Trophoblast cell (in vitro differentiated cells and primary cell): ENCODE data around the gene APOL1.

Experiments
- DNase-seq, 2 donors: peaks; one replicate each; pipeline ENCODE4 v3.0.0-alpha.2; 2016
- H2AFZ ChIP-seq: 2 replicates; pipeline ENCODE4 v1.6.1; 2013; ENCODE audit warnings: low read length, moderate library complexity, mild to moderate bottlenecking; ENCODE audit not compliant: insufficient read depth, poor library complexity
- H2AK5ac ChIP-seq: 2 replicates; pipeline ENCODE4 v1.6.1; 2013; ENCODE audit warnings: mild to moderate bottlenecking, low read length
- H2BK120ac ChIP-seq: 2 replicates; pipeline ENCODE4 v1.6.1; 2013; ENCODE audit warnings: low read length, mild to moderate bottlenecking, moderate library complexity; ENCODE audit not compliant: insufficient read depth, poor library complexity
- H2BK12ac ChIP-seq: 2 replicates; pipeline ENCODE4 v1.6.1; 2013; ENCODE audit warnings: mild to moderate bottlenecking, low read length, moderate library complexity
- H2BK5ac ChIP-seq: 2 replicates; pipeline ENCODE4 v1.6.1; 2013; ENCODE audit warnings: low read length, low read depth, moderate library complexity, mild to moderate bottlenecking; ENCODE audit not compliant: poor library complexity
- H3K14ac ChIP-seq: 2 replicates; pipeline ENCODE4 v1.6.1; 2013; ENCODE audit warnings: mild to moderate bottlenecking, low read length
- H3K18ac ChIP-seq: 2 replicates; pipeline ENCODE4 v1.6.1; 2013; ENCODE audit warnings: mild to moderate bottlenecking, low read length
- H3K23ac ChIP-seq: 2 replicates; pipeline ENCODE4 v1.6.1; 2013; ENCODE audit warnings: low read length
- H3K27ac ChIP-seq: 2 replicates; pipeline ENCODE4 v1.5.1; 2013; ENCODE audit warnings: low read depth, mild to moderate bottlenecking, inconsistent platforms, low read length, moderate library complexity
- H3K27me3 ChIP-seq: 2 replicates; pipeline ENCODE4 v1.6.1; 2013; ENCODE audit warnings: inconsistent platforms, mild to moderate bottlenecking, low read length, moderate library complexity; ENCODE audit not compliant: insufficient read depth
- H3K36me3 ChIP-seq, 2 experiments: 1 replicate in 1 of 2; 2 replicates in 1 of 2; pipeline ENCODE4 v1.6.1; 2013; ENCODE audit warnings: low read length in 2 of 2, mild to moderate bottlenecking in 2 of 2, moderate library complexity in 1 of 2; ENCODE audit not compliant: insufficient read depth in 2 of 2, control insufficient read depth in 1 of 2
- H3K4ac ChIP-seq: 2 replicates; pipeline ENCODE4 v1.6.1; 2013; ENCODE audit warnings: low read depth, mild to moderate bottlenecking, low read length, moderate library complexity
- H3K4me1 ChIP-seq, 2 experiments: 1 replicate in 1 of 2; 2 replicates in 1 of 2; pipeline ENCODE4 v1.6.1; 2013; ENCODE audit warnings: low read length in 2 of 2, mild to moderate bottlenecking in 2 of 2, moderate library complexity in 1 of 2; ENCODE audit not compliant: insufficient read depth in 2 of 2, control insufficient read depth in 1 of 2
- H3K4me2 ChIP-seq: 2 replicates; pipeline ENCODE4 v1.6.1; 2013; ENCODE audit warnings: inconsistent platforms, mild to moderate bottlenecking, low read length, moderate library complexity
- H3K4me3 ChIP-seq: 2 replicates; pipeline ENCODE4 v1.5.1; 2013; ENCODE audit warnings: mild to moderate bottlenecking, low read depth, low read length, inconsistent platforms
- H3K79me1 ChIP-seq: one replicate; pipeline ENCODE4 v1.6.1; 2013; ENCODE audit warnings: low read length
- H3K79me2 ChIP-seq: 2 replicates; pipeline ENCODE4 v1.6.1; 2013; ENCODE audit warnings: low read length, mild to moderate bottlenecking; ENCODE audit not compliant: control insufficient read depth, insufficient read depth, poor library complexity
- H3K9ac ChIP-seq: 2 replicates; pipeline ENCODE4 v1.6.1; 2013; ENCODE audit warnings: mild to moderate bottlenecking, low read length
- H3K9me3 ChIP-seq: 2 replicates; pipeline ENCODE4 v1.6.1; 2013; ENCODE audit warnings: low read depth, mild to moderate bottlenecking, control low read depth, inconsistent platforms, low read length; ENCODE audit not compliant: insufficient read depth
- H4K12ac ChIP-seq: 2 replicates; pipeline ENCODE4 v1.6.1; 2013; ENCODE audit warnings: low read depth, mild to moderate bottlenecking, low read length, moderate library complexity
- H4K8ac ChIP-seq: 2 replicates; pipeline ENCODE4 v1.6.1; 2013; ENCODE audit warnings: low read depth, mild to moderate bottlenecking, low read length, moderate library complexity
- H4K91ac ChIP-seq: one replicate; pipeline ENCODE4 v1.6.1; 2013; ENCODE audit warnings: low read depth, mild to moderate bottlenecking, low read length, moderate library complexity
- WGBS: extraction: QIAGEN DNeasy Blood & Tissue Kit; methylation state at CpG from one replicate; pipeline ENCODE4 v1.1.7; 2013; ENCODE audit warnings: missing lambda C conversion rate; ENCODE audit not compliant: insufficient read length, insufficient coverage; ENCODE audit errors: extremely low coverage; 5-methylcytosine and 5-hydroxymethylcytosine counted together

Gene APOL1

GRCh38 chr22:36225333-36225922 is 27.5 kb upstream of the APOL1 start:
- no peaks in the 10 kb centered on the region for H3K27me3 ChIP-seq
- no peak overlapping the region for H3K14ac ChIP-seq
- no peak overlapping the region for H2AFZ ChIP-seq
- no peak overlapping the region for H4K12ac ChIP-seq
- H3K4ac ChIP-seq = no peak overlapping the region
- H3K4me3 ChIP-seq = no peak overlapping the region
- no peak overlapping the region for H3K18ac ChIP-seq
- no CpG with 5 or more reads among the region's 9 CpGs for WGBS
- H3K27ac ChIP-seq = no peak overlapping the region
- H3K23ac ChIP-seq = no peak overlapping the region
- no peaks in the 10 kb centered on the region for H3K79me1 ChIP-seq
- no peak overlapping the region for H3K9ac ChIP-seq
- no peak for DNase-seq
- H2AK5ac ChIP-seq = no peak overlapping the region
- no peak overlapping the region for H2BK120ac ChIP-seq
- no peak overlapping the region for H2BK12ac ChIP-seq
- H3K4me1 ChIP-seq = peaks cover 7 to 9% of the 10 kb centered on the region in 2 experiments
- H3K9me3 ChIP-seq = peaks cover 5% of the 10 kb centered on the region
- H3K36me3 ChIP-seq = peaks cover 5 to 8% of the 10 kb centered on the region in 2 experiments
- no peak overlapping the region for H4K91ac ChIP-seq
- no peak overlapping the region for H2BK5ac ChIP-seq
- H3K79me2 ChIP-seq = no peaks in the 10 kb centered on the region
- H4K8ac ChIP-seq = no peak overlapping the region
- no peak overlapping the region for H3K4me2 ChIP-seq

GRCh38 chr22:36226189-36226588 is 26.7 kb upstream of the APOL1 start:
- no peak overlapping the region for H2AFZ ChIP-seq
- H3K79me2 ChIP-seq = no peaks in the 10 kb centered on the region
- no peak overlapping the region for H3K4me3 ChIP-seq
- no peak overlapping the region for H4K12ac ChIP-seq
- WGBS = no CpG with 5 or more reads among the region's 5 CpGs
- no peak overlapping the region for H3K23ac ChIP-seq
- no peaks in the 10 kb centered on the region for H3K79me1 ChIP-seq
- no peaks in the 10 kb centered on the region for H3K27me3 ChIP-seq
- H3K18ac ChIP-seq = no peak overlapping the region
- no peak overlapping the region for H2BK12ac ChIP-seq
- peaks cover 5% of the 10 kb centered on the region for H3K9me3 ChIP-seq
- H3K14ac ChIP-seq = no peak overlapping the region
- no peak overlapping the region for H2AK5ac ChIP-seq
- H3K4ac ChIP-seq = no peak overlapping the region
- H2BK120ac ChIP-seq = no peak overlapping the region
- no peak overlapping the region for H3K27ac ChIP-seq
- H3K4me2 ChIP-seq = no peak overlapping the region
- H2BK5ac ChIP-seq = no peak overlapping the region
- no peak overlapping the region for H4K8ac ChIP-seq
- H3K9ac ChIP-seq = no peak overlapping the region
- no peak overlapping the region for H4K91ac ChIP-seq
- peaks cover 5 to 8% of the 10 kb centered on the region in 2 experiments for H3K36me3 ChIP-seq
- no peak for DNase-seq
- H3K4me1 ChIP-seq = peaks cover 7 to 9% of the 10 kb centered on the region in 2 experiments

GRCh38 chr22:36227396-36227795 is 25.5 kb upstream of the APOL1 start:
- no peaks in the 10 kb centered on the region for H3K79me1 ChIP-seq
- H3K27ac ChIP-seq = no peak overlapping the region
- no peak overlapping the region for H4K8ac ChIP-seq
- H3K27me3 ChIP-seq = no peaks in the 10 kb centered on the region
- H2BK5ac ChIP-seq = no peak overlapping the region
- no peak overlapping the region for H2BK120ac ChIP-seq
- H3K23ac ChIP-seq = no peak overlapping the region
- H3K79me2 ChIP-seq = no peaks in the 10 kb centered on the region
- no peak overlapping the region for H4K12ac ChIP-seq
- no peak for DNase-seq
- no CpG with 5 or more reads among the region's 9 CpGs for WGBS
- peaks cover 7 to 9% of the 10 kb centered on the region in 2 experiments for H3K4me1 ChIP-seq
- H3K4me3 ChIP-seq = no peak overlapping the region
- no peak overlapping the region for H2AK5ac ChIP-seq
- no peak overlapping the region for H3K4ac ChIP-seq
- no peak overlapping the region for H3K9ac ChIP-seq
- no peak overlapping the region for H4K91ac ChIP-seq
- no peak overlapping the region for H2AFZ ChIP-seq
- H3K14ac ChIP-seq = no peak overlapping the region
- peaks cover 5 to 8% of the 10 kb centered on the region in 2 experiments for H3K36me3 ChIP-seq
- H3K9me3 ChIP-seq = peaks cover 5% of the 10 kb centered on the region
- no peak overlapping the region for H2BK12ac ChIP-seq
- H3K18ac ChIP-seq = no peak overlapping the region
- H3K4me2 ChIP-seq = no peak overlapping the region

- Histone ChIP-seq H2BK120ac (no peak overlapping the region), H4K8ac (no peak overlapping the region), H3K27me3 (no peaks in the 10 kb centered on the region), H3K23ac (no peak overlapping the region), H2AFZ (no peak overlapping the region), H3K79me2 (no peaks in the 10 kb centered on the region), H2BK12ac (no peak overlapping the region), H4K91ac (no peak overlapping the region), H3K9ac (no peak overlapping the region), H2AK5ac (peak overlapping the region; percentile 27), H3K18ac (no peak overlapping the region), H3K27ac (no peak overlapping the region), H3K4me1 (peaks cover 7 to 9% of the 10 kb centered on the region in 2 experiments), H3K36me3 (peaks cover 5 to 11% of the 10 kb centered on the region in 2 experiments), H3K9me3 (peaks cover 5% of the 10 kb centered on the region), H3K4me2 (no peak overlapping the region), H3K4ac (no peak overlapping the region), H2BK5ac (no peak overlapping the region), H3K4me3 (no peak overlapping the region), H3K14ac (no peak overlapping the region), H3K79me1 (no peaks in the 10 kb centered on the region), H4K12ac (no peak overlapping the region)
- no CpG with 5 or more reads among the region's 8 CpGs for WGBS
- DNase-seq = no peak
These were observed 25.1 kb upstream of the APOL1 start for GRCh38 chr22:36227806-36228205.
